Measurements from ENCODE around the gene ZBTB43. TPM values are rescaled to one million over a fixed set of nuclear protein-coding genes. Genes with fewer than 3 reads are reported as not detected.

Gene ZBTB43
- total and polyA plus RNA-seq, 2 donors: 4.5 to 5.7 TPM

- Histone ChIP-seq H3K36me3 (ENCODE audit: control insufficient read depth in 2 of 2, insufficient read depth in 2 of 2, low read length in 1 of 2) (peaks cover 0 to 2% of the 10 kb centered on the region in 2 donors), H3K27ac (ENCODE audit: low read depth in 1 of 2, low read length in 1 of 2) (no peak overlapping the region), H3K4me3 (ENCODE audit: low read length in 2 of 2) (no peak overlapping the region), H3K4me1 (ENCODE audit: control insufficient read depth in 2 of 2, insufficient read depth in 2 of 2, low read length in 2 of 2) (no peaks in the 10 kb centered on the region), H3K9me3 (ENCODE audit: control insufficient read depth in 2 of 2, insufficient read depth in 1 of 2, low read length in 1 of 2) (no peaks in the 10 kb centered on the region), H3K27me3 (ENCODE audit: control insufficient read depth in 2 of 2, insufficient read depth in 1 of 2, low read length in 1 of 2) (no peaks in the 10 kb centered on the region)
- WGBS: 85% methylated on average over 10 of the region's 10 CpGs
- no peak for DNase-seq (ENCODE audit: low read depth in 6 of 9, low spot score in 9 of 9)
Measured at GRCh38 chr9:126842977-126843799, 38.3 kb downstream of the ZBTB43 start.

- Histone ChIP-seq H3K27me3 (ENCODE audit: control insufficient read depth in 2 of 2, insufficient read depth in 1 of 2, low read length in 1 of 2) (no peaks in the 10 kb centered on the region), H3K36me3 (ENCODE audit: control insufficient read depth in 2 of 2, insufficient read depth in 2 of 2, low read length in 1 of 2) (no peaks in the 10 kb centered on the region), H3K4me1 (ENCODE audit: control insufficient read depth in 2 of 2, insufficient read depth in 2 of 2, low read length in 2 of 2) (no peaks in the 10 kb centered on the region), H3K27ac (ENCODE audit: low read depth in 1 of 2, low read length in 1 of 2) (no peak overlapping the region), H3K9me3 (ENCODE audit: control insufficient read depth in 2 of 2, insufficient read depth in 1 of 2, low read length in 1 of 2) (no peaks in the 10 kb centered on the region), H3K4me3 (ENCODE audit: low read length in 2 of 2) (no peak overlapping the region)
- no peak for DNase-seq (ENCODE audit: low read depth in 6 of 9, low spot score in 9 of 9)
- WGBS: 84% methylated on average over 5 of the region's 5 CpGs
Measured at GRCh38 chr9:126844085-126844484, 39.2 kb downstream of the ZBTB43 start.

GRCh38 chr9:126847051-126847450, 42.2 kb downstream of the ZBTB43 start:
- H3K4me1 ChIP-seq (ENCODE audit: control insufficient read depth in 2 of 2, insufficient read depth in 2 of 2, low read length in 2 of 2): no peaks in the 10 kb centered on the region
- WGBS: 91% methylated on average over 8 of the region's 8 CpGs
- H3K36me3 ChIP-seq (ENCODE audit: control insufficient read depth in 2 of 2, insufficient read depth in 2 of 2, low read length in 1 of 2): no peaks in the 10 kb centered on the region
- H3K27me3 ChIP-seq (ENCODE audit: control insufficient read depth in 2 of 2, insufficient read depth in 1 of 2, low read length in 1 of 2): peaks cover 4% of the 10 kb centered on the region in 2 donors
- no peak for DNase-seq (ENCODE audit: low read depth in 6 of 9, low spot score in 9 of 9)
- H3K4me3 ChIP-seq (ENCODE audit: low read length in 2 of 2): no peak overlapping the region
- no peak overlapping the region for H3K27ac ChIP-seq (ENCODE audit: low read depth in 1 of 2, low read length in 1 of 2)
- no peaks in the 10 kb centered on the region for H3K9me3 ChIP-seq (ENCODE audit: control insufficient read depth in 2 of 2, insufficient read depth in 1 of 2, low read length in 1 of 2)

GRCh38 chr9:126849591-126850225, 44.9 kb downstream of the ZBTB43 start:
- H3K27ac ChIP-seq (ENCODE audit: low read depth in 1 of 2, low read length in 1 of 2): no peak overlapping the region
- H3K4me3 ChIP-seq (ENCODE audit: low read length in 2 of 2): no peak overlapping the region
- H3K9me3 ChIP-seq (ENCODE audit: control insufficient read depth in 2 of 2, insufficient read depth in 1 of 2, low read length in 1 of 2): no peaks in the 10 kb centered on the region
- WGBS: 71% methylated on average over 8 of the region's 8 CpGs
- no peaks in the 10 kb centered on the region for H3K36me3 ChIP-seq (ENCODE audit: control insufficient read depth in 2 of 2, insufficient read depth in 2 of 2, low read length in 1 of 2)
- no peak for DNase-seq (ENCODE audit: low read depth in 6 of 9, low spot score in 9 of 9)
- H3K4me1 ChIP-seq (ENCODE audit: control insufficient read depth in 2 of 2, insufficient read depth in 2 of 2, low read length in 2 of 2): no peaks in the 10 kb centered on the region
- H3K27me3 ChIP-seq (ENCODE audit: control insufficient read depth in 2 of 2, insufficient read depth in 1 of 2, low read length in 1 of 2): peaks cover 4 to 11% of the 10 kb centered on the region in 2 donors

- H3K9me3 ChIP-seq (ENCODE audit: control insufficient read depth in 2 of 2, insufficient read depth in 1 of 2, low read length in 1 of 2): peaks cover 0 to 2% of the 10 kb centered on the region in 2 donors
- no peak for DNase-seq (ENCODE audit: low read depth in 6 of 9, low spot score in 9 of 9)
- peaks cover 4 to 14% of the 10 kb centered on the region in 2 donors for H3K27me3 ChIP-seq (ENCODE audit: control insufficient read depth in 2 of 2, insufficient read depth in 1 of 2, low read length in 1 of 2)
- H3K4me3 ChIP-seq (ENCODE audit: low read length in 2 of 2): no peak overlapping the region
- no peaks in the 10 kb centered on the region for H3K36me3 ChIP-seq (ENCODE audit: control insufficient read depth in 2 of 2, insufficient read depth in 2 of 2, low read length in 1 of 2)
- no peaks in the 10 kb centered on the region for H3K4me1 ChIP-seq (ENCODE audit: control insufficient read depth in 2 of 2, insufficient read depth in 2 of 2, low read length in 2 of 2)
- 96% methylated on average over 6 of the region's 6 CpGs for WGBS
- no peak overlapping the region for H3K27ac ChIP-seq (ENCODE audit: low read depth in 1 of 2, low read length in 1 of 2)
Measured at GRCh38 chr9:126851286-126851880, 46.5 kb downstream of the ZBTB43 start.

- H3K27me3 ChIP-seq (ENCODE audit: control insufficient read depth in 2 of 2, insufficient read depth in 1 of 2, low read length in 1 of 2): peaks cover 4 to 15% of the 10 kb centered on the region in 2 donors
- H3K4me3 ChIP-seq (ENCODE audit: low read length in 2 of 2): no peak overlapping the region
- H3K9me3 ChIP-seq (ENCODE audit: control insufficient read depth in 2 of 2, insufficient read depth in 1 of 2, low read length in 1 of 2): peaks cover 0 to 2% of the 10 kb centered on the region in 2 donors
- DNase-seq (ENCODE audit: low read depth in 6 of 9, low spot score in 9 of 9): no peak
- no peak overlapping the region for H3K27ac ChIP-seq (ENCODE audit: low read depth in 1 of 2, low read length in 1 of 2)
- no peaks in the 10 kb centered on the region for H3K4me1 ChIP-seq (ENCODE audit: control insufficient read depth in 2 of 2, insufficient read depth in 2 of 2, low read length in 2 of 2)
- no peaks in the 10 kb centered on the region for H3K36me3 ChIP-seq (ENCODE audit: control insufficient read depth in 2 of 2, insufficient read depth in 2 of 2, low read length in 1 of 2)
- WGBS: 78% methylated on average over 3 of the region's 3 CpGs
Measured at GRCh38 chr9:126852086-126852688, 47.3 kb downstream of the ZBTB43 start.

GRCh38 chr9:126853667-126854066, 48.8 kb downstream of the ZBTB43 start:
- H3K4me1 ChIP-seq (ENCODE audit: control insufficient read depth in 2 of 2, insufficient read depth in 2 of 2, low read length in 2 of 2): no peaks in the 10 kb centered on the region
- no peak for DNase-seq (ENCODE audit: low read depth in 6 of 9, low spot score in 9 of 9)
- 94% methylated on average over 5 of the region's 5 CpGs for WGBS
- H3K9me3 ChIP-seq (ENCODE audit: control insufficient read depth in 2 of 2, insufficient read depth in 1 of 2, low read length in 1 of 2): peaks cover 0 to 2% of the 10 kb centered on the region in 2 donors
- peaks cover 4 to 15% of the 10 kb centered on the region in 2 donors for H3K27me3 ChIP-seq (ENCODE audit: control insufficient read depth in 2 of 2, insufficient read depth in 1 of 2, low read length in 1 of 2)
- no peak overlapping the region for H3K27ac ChIP-seq (ENCODE audit: low read depth in 1 of 2, low read length in 1 of 2)
- H3K4me3 ChIP-seq (ENCODE audit: low read length in 2 of 2): no peak overlapping the region
- no peaks in the 10 kb centered on the region for H3K36me3 ChIP-seq (ENCODE audit: control insufficient read depth in 2 of 2, insufficient read depth in 2 of 2, low read length in 1 of 2)

GRCh38 chr9:126854734-126855133, 49.9 kb downstream of the ZBTB43 start:
- Histone ChIP-seq H3K4me1 (ENCODE audit: control insufficient read depth in 2 of 2, insufficient read depth in 2 of 2, low read length in 2 of 2) (peaks cover under 1 to 2% of the 10 kb centered on the region in 2 donors), H3K4me3 (ENCODE audit: low read length in 2 of 2) (no peak overlapping the region), H3K36me3 (ENCODE audit: control insufficient read depth in 2 of 2, insufficient read depth in 2 of 2, low read length in 1 of 2) (no peaks in the 10 kb centered on the region), H3K27ac (ENCODE audit: low read depth in 1 of 2, low read length in 1 of 2) (no peak overlapping the region), H3K27me3 (ENCODE audit: control insufficient read depth in 2 of 2, insufficient read depth in 1 of 2, low read length in 1 of 2) (peaks cover 4 to 13% of the 10 kb centered on the region in 2 donors), H3K9me3 (ENCODE audit: control insufficient read depth in 2 of 2, insufficient read depth in 1 of 2, low read length in 1 of 2) (peaks cover 0 to 2% of the 10 kb centered on the region in 2 donors)
- DNase-seq (ENCODE audit: low read depth in 6 of 9, low spot score in 9 of 9): no peak
- WGBS: 88% methylated on average over 7 of the region's 7 CpGs
